Fibroblast of mammary gland (primary cell): Measurements from ENCODE around the gene AKAP6.

ENCODE experiments used
- DNase-seq: peaks from one replicate; pipeline ENCODE4 v3.0.0-alpha.2; 2010; ENCODE audit warnings: low read depth
- H3K4me3 ChIP-seq: 2 replicates; pipeline ENCODE4 v1.5.1; 2011; ENCODE audit warnings: low read depth, mild to moderate bottlenecking, low read length, moderate library complexity; ENCODE audit not compliant: control insufficient read depth
- TF ChIP-seq, protein P1 (sequence below): conservative IDR thresholded peaks from 2 replicates; pipeline ENCODE4 v1.5.1; 2011; ENCODE audit warnings: low read depth, low read length, inconsistent platforms; ENCODE audit not compliant: control insufficient read depth, insufficient read depth

Gene AKAP6

DNA sequence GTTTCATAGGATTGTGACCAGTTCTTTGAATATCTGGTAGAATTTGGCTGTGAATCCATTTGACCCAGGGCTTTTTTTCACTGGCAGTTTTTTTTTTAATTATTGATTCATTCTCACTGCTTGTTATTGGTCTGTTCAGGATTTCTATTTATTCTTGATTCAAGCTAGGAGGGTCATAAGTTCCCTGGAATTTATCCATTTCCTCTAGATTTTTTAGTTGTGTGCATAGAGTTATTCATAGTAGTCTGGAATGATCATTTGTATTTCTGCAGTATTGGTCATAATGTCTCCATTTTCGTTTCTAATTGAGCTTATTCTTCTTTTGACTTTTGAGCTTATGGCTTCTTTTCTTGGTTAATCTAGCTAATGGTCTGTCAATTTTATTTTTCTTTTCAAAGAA lies 291.6 kb downstream of the AKAP6 start:
- TF ChIP-seq, protein P1, sequence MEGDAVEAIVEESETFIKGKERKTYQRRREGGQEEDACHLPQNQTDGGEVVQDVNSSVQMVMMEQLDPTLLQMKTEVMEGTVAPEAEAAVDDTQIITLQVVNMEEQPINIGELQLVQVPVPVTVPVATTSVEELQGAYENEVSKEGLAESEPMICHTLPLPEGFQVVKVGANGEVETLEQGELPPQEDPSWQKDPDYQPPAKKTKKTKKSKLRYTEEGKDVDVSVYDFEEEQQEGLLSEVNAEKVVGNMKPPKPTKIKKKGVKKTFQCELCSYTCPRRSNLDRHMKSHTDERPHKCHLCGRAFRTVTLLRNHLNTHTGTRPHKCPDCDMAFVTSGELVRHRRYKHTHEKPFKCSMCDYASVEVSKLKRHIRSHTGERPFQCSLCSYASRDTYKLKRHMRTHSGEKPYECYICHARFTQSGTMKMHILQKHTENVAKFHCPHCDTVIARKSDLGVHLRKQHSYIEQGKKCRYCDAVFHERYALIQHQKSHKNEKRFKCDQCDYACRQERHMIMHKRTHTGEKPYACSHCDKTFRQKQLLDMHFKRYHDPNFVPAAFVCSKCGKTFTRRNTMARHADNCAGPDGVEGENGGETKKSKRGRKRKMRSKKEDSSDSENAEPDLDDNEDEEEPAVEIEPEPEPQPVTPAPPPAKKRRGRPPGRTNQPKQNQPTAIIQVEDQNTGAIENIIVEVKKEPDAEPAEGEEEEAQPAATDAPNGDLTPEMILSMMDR = no peak
- peak; percentile 65 for DNase-seq
- no peak overlapping the region for H3K4me3 ChIP-seq

- no peak for DNase-seq
- H3K4me3 ChIP-seq = no peak overlapping the region
- TF ChIP-seq, protein P1 = no peak
Observed at GRCh38 chr14:32621585-32621984, 292.5 kb downstream of the AKAP6 start.

GRCh38 chr14:32622742-32623141 lies 293.6 kb downstream of the AKAP6 start:
- DNase-seq = no peak
- H3K4me3 ChIP-seq = no peak overlapping the region
- TF ChIP-seq, protein P1 = no peak

DNA sequence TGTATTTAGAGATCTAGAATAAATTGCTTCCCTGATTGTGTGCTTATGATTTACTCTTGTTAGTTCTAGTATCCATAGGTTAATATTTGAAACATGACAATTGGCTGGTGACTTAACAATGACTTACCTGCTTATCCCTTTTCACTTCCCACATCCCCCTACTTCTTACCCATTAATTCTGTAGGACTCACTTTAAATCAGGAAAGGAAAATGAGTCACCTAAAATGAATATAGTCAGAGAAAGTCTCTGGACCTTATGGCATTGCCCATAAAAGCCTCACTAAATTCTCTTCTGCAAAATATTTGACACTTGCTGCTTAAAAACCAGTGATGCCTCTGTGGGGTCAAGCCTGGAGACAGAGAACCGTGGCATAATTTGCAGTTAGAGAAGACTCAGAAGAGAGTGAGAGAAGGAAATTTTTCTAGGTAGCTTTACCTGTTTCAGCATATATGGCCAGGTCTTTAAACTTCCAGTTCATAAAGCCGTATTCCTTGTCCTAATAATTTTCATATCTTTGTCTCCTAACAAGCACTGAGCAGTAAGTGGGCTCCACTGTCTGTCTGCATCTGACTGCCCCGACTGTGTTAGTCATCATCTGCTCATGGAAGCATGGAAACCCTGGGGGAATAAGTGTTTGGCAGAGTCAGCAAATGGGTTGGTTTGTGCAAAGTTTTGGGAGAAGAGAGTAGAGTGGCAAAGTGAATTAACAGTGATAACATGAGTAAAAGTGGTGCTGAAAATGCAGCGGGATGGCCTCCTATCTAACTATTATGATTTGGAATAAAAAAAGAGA lies 294.4 kb downstream of the AKAP6 start:
- peak; percentile 91 for DNase-seq
- TF ChIP-seq, protein P1 = no peak
- peak overlapping the region; percentile 21 for H3K4me3 ChIP-seq

GRCh38 chr14:32625211-32625610 lies 296.1 kb downstream of the AKAP6 start:
- TF ChIP-seq, protein P1 = no peak
- no peak for DNase-seq

GRCh38 chr14:32627545-32628298 lies 298.6 kb downstream of the AKAP6 start:
- no peak for DNase-seq
- H3K4me3 ChIP-seq = no peak overlapping the region
- TF ChIP-seq, protein P1 = no peak

More at GRCh38 chr14:32625211-32625610, 296.1 kb downstream of the AKAP6 start:
- no peak overlapping the region for H3K4me3 ChIP-seq
